ENCODE data around the gene SDC1. TPM values are rescaled to one million over a fixed set of nuclear protein-coding genes. Genes with fewer than 3 reads are reported as not detected.

Gene SDC1
- total RNA-seq, 4 donors from 2014 or later, result 25.6 to 343 (median 197) TPM

DNA sequence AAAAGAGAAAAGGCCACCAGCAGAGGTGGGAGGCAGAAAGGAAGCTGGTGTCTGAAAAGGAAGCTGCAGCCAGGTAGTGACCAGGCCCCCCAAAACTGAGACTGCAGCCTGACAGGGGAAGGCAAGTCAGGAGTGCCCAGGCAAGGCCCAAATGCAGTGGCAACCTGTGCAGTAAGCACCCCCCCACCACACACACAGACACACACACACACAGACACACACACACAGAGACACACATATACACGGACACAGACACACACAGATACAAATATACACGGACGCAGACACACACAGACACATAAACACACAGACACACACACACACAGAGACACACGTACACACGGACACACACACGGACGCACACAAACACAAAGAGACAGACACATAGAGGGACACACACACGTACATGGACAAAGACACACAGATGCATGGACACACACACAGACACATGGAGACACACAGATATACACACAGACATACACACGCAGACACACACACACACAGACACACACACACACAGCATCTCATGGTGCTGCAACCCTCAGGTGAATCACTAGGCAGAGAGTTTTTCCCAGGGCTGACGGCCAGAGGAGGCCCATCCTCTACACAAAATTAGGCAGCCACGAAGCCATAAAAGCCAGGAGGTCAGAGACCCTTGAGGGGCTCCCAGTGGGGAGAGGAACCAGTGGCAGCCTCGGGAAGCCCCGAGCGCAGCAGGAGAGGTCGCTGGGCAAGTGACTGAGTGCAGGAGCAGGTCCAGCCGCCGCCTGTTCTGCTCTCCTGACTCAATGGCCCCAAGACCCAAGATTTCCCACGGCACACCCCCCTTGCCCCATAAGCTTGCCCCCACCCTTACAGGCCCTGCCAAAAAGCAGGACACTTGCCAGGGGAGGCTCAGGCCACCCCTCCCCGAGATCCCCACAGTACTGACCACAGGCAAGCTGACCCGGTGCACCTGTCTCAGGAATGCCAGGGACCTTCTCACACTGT, 6.3 kb downstream of the SDC1 start:
- peak overlapping the region in 1 of 4 donors; percentile 90 for H3K27ac ChIP-seq
- H3K4me3 ChIP-seq, result no peak overlapping the region
- H3K27me3 ChIP-seq, result no peaks in the 10 kb centered on the region
- no peaks in the 10 kb centered on the region for H3K36me3 ChIP-seq
- peak in 1 of 3 donors; percentile 24 for DNase-seq
- H3K4me1 ChIP-seq, result peaks cover 0 to 60% (median 9%) of the 10 kb centered on the region in 4 donors
- TF ChIP-seq CTCF (IDR thresholded peaks at IDR 0.05) (no peak), POLR2A (IDR thresholded peaks at IDR 0.05) (no peak)
- H3K9me3 ChIP-seq, result no peaks in the 10 kb centered on the region

- Histone ChIP-seq H3K27ac (peak overlapping the region in 1 of 4 donors; percentile 90), H3K9me3 (no peaks in the 10 kb centered on the region), H3K4me1 (peaks cover 0 to 60% (median 9%) of the 10 kb centered on the region in 4 donors), H3K36me3 (no peaks in the 10 kb centered on the region), H3K27me3 (no peaks in the 10 kb centered on the region), H3K4me3 (no peak overlapping the region)
- no peak for TF ChIP-seq CTCF (IDR thresholded peaks at IDR 0.05)
- peak in 1 of 3 donors; percentile 66 for DNase-seq
Observed at GRCh38 chr2:20217041-20217970, 7.6 kb downstream of the SDC1 start.

- Histone ChIP-seq H3K4me3 (no peak overlapping the region), H3K36me3 (no peaks in the 10 kb centered on the region), H3K27ac (peak overlapping the region in 3 of 4 donors; percentile 65 to 90 (median 80)), H3K4me1 (peaks cover 0 to 51% (median 9%) of the 10 kb centered on the region in 4 donors), H3K27me3 (no peaks in the 10 kb centered on the region), H3K9me3 (no peaks in the 10 kb centered on the region)
- no peak for TF ChIP-seq CTCF (IDR thresholded peaks at IDR 0.05)
- DNase-seq, result peak in 1 of 3 donors; percentile 49
Observed at GRCh38 chr2:20216130-20217025, 8.6 kb downstream of the SDC1 start.

DNA sequence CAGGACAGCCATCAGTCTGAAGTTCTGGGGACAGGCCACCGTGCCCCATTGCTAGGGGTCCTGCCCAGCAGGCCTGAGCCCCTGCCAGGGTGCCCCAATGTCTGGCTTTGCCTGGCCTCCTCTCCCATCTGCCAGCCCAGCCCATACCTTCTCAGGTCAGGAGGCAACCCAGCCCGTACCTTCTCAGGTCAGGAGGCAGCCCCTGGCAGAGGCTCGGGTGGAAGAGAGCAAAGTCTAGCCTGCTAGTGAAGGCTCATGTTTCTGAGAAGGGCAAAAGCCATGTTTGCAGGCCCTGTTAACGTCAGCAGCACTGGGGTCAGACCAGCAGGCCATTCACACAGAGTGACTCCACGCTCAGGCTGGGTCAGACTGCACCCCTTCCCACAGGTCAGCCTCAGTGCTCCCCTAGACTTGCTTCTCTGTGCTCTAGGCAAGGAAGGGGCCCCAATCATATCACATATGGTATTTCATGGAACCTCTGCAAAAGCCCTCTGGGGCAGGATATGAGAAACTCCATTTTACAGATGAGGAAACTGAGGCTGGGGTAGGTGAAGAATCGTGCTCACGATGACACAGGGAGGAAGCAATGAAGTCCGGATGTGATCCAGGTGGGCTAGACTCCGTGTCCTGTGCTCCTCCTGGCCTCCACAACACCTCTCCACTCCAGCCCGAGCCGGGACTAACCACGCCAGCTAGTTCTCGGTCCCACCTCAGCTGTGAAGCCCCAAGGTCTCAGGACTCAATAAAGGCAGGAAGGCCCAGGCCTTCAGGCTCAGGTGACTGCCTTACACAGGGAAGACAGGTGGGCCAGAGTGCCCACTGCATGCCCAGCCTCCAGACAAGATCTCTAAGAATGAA, 9.5 kb downstream of the SDC1 start:
- H3K4me1 ChIP-seq, result peaks cover 0 to 49% (median 9%) of the 10 kb centered on the region in 4 donors
- peak overlapping the region in 1 of 4 donors; percentile 26 for H3K4me3 ChIP-seq
- H3K9me3 ChIP-seq, result no peaks in the 10 kb centered on the region
- H3K27ac ChIP-seq, result peak overlapping the region in 3 of 4 donors; percentile 65 to 90 (median 80)
- H3K27me3 ChIP-seq, result no peaks in the 10 kb centered on the region
- peak in 1 of 2 donors; percentile 85 for TF ChIP-seq POLR2A (IDR thresholded peaks at IDR 0.05)
- TF ChIP-seq CTCF (IDR thresholded peaks at IDR 0.05), result no peak
- DNase-seq, result peak in 2 of 3 donors; percentile 82 to 87
- no peaks in the 10 kb centered on the region for H3K36me3 ChIP-seq
